ENCODE measurements around the gene IDH3B.
"Not testable (repeated sequence)": the region's sequence is repeated elsewhere in the genome, so short reads cannot be mapped to it uniquely, and the experiment has no call there.

Gene IDH3B

DNA sequence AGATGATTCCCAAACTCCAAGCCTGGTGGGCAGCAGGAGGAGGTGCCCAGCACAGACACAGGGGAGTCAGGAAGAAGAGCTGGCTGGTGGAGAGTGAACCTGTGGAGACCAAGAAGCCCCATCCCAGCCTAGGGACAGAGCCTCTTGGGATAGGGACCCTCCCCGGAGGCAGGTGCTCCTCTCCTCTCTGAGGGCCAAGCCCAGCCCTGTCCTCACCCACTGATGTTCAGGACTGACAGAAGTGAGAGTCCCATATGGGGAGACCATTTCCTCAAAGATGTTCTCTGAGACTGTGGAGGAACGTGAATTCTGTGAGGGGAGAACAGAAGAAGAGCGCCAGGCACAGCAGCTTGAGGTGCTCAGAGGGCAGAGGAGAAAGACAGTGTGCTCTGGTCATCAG lies 26.2 kb upstream of the IDH3B start:
- no peak overlapping the region for H3K4me3 ChIP-seq (ENCODE audit: low read depth, low read length)
- no peak for TF ChIP-seq CTCF (IDR thresholded peaks at IDR 0.05; ENCODE audit: low read depth, low read length)
- DNase-seq, result no peak
- no peaks in the 10 kb centered on the region for H3K27me3 ChIP-seq (ENCODE audit: insufficient read depth, low read depth, severe bottlenecking)
- H3K27ac ChIP-seq, result no peak overlapping the region
- H3K9me3 ChIP-seq (ENCODE audit: severe bottlenecking), result no peaks in the 10 kb centered on the region
- H3K36me3 ChIP-seq, result no peaks in the 10 kb centered on the region

- Histone ChIP-seq H3K4me3 (ENCODE audit: low read depth, low read length) (peak overlapping the region; percentile 33), H3K27me3 (ENCODE audit: insufficient read depth, low read depth, severe bottlenecking) (no peaks in the 10 kb centered on the region), H3K36me3 (no peaks in the 10 kb centered on the region), H3K9me3 (ENCODE audit: severe bottlenecking) (no peaks in the 10 kb centered on the region), H3K27ac (no peak overlapping the region)
- peak; percentile 69 for DNase-seq
- peak; percentile 78 for TF ChIP-seq CTCF (IDR thresholded peaks at IDR 0.05; ENCODE audit: low read depth, low read length)
Measured at GRCh38 chr20:2688041-2688591, 24.1 kb upstream of the IDH3B start.

DNA sequence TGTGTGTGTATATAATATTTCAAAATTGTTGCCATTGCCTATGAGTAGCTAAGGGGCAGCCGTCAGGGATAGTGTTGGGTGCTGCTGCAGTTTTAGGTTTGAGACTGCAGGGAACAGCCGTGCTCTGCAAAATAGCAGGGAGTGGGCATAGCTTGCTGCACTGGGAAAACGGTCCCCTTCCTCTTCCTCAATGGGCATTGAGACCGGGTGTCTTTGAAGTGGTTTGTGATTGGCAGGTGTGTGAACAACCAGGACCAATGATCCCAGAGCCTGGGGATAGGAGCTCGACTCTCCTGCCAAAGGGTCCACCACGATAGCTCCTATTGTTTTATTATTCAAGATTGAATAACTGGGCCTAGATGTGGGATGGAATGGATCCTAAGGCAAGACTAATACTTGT lies 23.5 kb upstream of the IDH3B start:
- no peaks in the 10 kb centered on the region for H3K27me3 ChIP-seq (ENCODE audit: insufficient read depth, low read depth, severe bottlenecking)
- peak overlapping the region; percentile 33 for H3K4me3 ChIP-seq (ENCODE audit: low read depth, low read length)
- no peak for DNase-seq
- no peaks in the 10 kb centered on the region for H3K9me3 ChIP-seq (ENCODE audit: severe bottlenecking)
- H3K36me3 ChIP-seq, result no peaks in the 10 kb centered on the region
- H3K27ac ChIP-seq, result no peak overlapping the region
- TF ChIP-seq CTCF (IDR thresholded peaks at IDR 0.05; ENCODE audit: low read depth, low read length), result no peak

DNA sequence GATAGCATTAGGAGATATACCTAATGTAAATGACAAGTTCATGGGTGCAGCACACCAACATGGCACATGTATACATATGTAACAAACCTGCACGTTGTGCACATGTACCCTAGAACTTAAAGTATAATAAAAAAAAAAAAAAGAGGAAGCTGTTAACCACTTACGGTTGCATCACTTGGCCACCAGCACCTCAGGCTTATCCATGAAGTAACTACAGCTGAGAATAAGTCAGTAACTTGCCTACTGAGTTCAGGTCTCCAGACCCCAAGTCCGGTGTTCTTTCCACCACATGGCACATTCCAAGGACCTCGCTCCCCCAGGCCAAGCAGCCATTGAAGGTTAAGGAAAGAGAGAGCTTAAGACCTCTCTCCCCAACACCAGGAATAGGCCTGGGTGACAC lies 20.8 kb upstream of the IDH3B start:
- not testable (repeated sequence) for H3K27ac ChIP-seq; H3K4me3 ChIP-seq (ENCODE audit: low read depth, low read length); H3K27me3 ChIP-seq (ENCODE audit: insufficient read depth, low read depth, severe bottlenecking); H3K36me3 ChIP-seq; H3K9me3 ChIP-seq (ENCODE audit: severe bottlenecking); DNase-seq

DNA sequence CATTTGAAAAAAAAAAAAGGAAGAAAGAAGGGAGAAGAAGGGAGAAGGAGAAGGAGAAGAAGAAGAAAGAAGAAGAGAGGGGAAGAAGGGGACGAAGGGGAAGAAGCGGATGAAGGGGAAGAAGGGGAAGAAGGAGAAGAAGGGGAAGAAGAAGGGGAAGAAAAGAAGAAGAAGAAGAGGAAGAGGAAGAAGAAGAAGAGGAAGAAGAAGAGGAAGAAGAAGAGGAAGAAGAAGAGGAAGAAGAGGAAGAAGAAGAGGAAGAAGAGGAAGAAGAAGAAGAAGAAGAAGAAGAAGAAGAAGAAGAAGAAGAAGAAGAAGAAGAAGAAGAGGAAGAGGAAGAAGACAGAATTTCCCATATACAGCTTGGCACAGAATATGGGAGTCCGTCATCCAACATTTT lies 18.0 kb upstream of the IDH3B start:
- H3K36me3 ChIP-seq; H3K27ac ChIP-seq; DNase-seq; H3K27me3 ChIP-seq (ENCODE audit: insufficient read depth, low read depth, severe bottlenecking); H3K4me3 ChIP-seq (ENCODE audit: low read depth, low read length); H3K9me3 ChIP-seq (ENCODE audit: severe bottlenecking): not testable (repeated sequence)

- Histone ChIP-seq H3K27me3 (ENCODE audit: insufficient read depth, low read depth, severe bottlenecking) (no peaks in the 10 kb centered on the region), H3K4me3 (ENCODE audit: low read depth, low read length) (no peak overlapping the region), H3K36me3 (no peaks in the 10 kb centered on the region), H3K9me3 (ENCODE audit: severe bottlenecking) (no peaks in the 10 kb centered on the region), H3K27ac (no peak overlapping the region)
- no peak for TF ChIP-seq CTCF (IDR thresholded peaks at IDR 0.05; ENCODE audit: low read depth, low read length)
- no peak for DNase-seq
Measured at GRCh38 chr20:2680046-2680445, 16.0 kb upstream of the IDH3B start.

DNA sequence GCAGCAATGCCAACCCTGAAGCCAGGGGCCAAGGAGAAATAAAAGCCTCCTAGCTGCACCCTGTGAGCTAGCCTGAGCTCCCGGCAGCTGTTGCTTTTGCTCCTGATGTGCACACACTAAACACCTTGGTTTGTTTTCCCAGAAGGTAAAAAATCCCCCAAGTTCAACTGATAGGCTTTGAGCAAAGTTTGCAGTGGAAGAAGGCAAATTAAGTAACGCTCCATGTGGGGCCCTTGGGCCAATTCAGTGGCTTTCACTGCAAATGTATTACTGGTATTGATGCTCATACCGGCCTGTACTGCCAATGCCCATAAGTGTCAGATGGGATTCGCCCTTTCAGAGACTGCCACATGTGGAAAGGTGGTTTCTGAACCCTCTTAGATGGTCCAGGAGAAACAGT lies 9.4 kb upstream of the IDH3B start:
- Histone ChIP-seq H3K36me3 (no peaks in the 10 kb centered on the region), H3K9me3 (ENCODE audit: severe bottlenecking) (no peaks in the 10 kb centered on the region), H3K27ac (no peak overlapping the region), H3K27me3 (ENCODE audit: insufficient read depth, low read depth, severe bottlenecking) (no peaks in the 10 kb centered on the region), H3K4me3 (ENCODE audit: low read depth, low read length) (no peak overlapping the region)
- no peak for TF ChIP-seq CTCF (IDR thresholded peaks at IDR 0.05; ENCODE audit: low read depth, low read length)
- DNase-seq, result no peak

Data from WERI-Rb-1 (cell line).